Measurements from ENCODE around the gene MFF.
A peak's percentile ranks its signal among the peaks of the same experiment; 100 is the strongest.

MFF gene

DNA sequence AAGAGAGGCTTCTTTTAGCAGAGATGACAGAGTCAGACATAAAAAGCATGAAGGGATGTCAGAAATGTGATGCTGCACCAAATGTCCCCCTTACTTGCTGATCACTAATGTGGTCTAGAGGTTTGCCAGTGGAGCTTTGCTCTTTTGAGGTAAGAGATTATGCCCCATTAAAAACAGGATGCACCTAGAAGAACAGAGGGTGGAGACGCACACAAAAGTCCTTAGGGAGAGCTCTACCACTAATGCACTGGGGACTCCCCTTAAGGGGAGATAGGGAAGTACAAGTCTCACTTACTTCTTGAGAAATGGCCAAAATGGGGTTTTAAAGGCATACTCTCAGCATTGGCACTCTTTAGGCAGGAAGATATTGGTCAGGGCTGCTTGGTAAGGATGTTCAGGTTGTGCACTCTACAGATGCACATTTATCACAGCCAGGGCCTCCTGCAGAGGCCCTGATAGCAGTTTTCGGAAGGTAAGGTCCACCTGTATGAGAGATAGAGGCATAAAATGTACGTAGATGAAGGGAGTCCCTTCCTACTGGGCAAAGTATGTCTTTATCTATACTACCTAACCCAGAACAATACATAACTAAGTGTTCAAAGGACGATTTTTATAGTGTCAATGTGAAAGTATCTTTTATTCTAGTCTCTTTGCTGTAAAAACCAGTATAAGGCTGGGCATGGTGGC is 79.7 kb downstream of the MFF start:
- DNase-seq (ENCODE audit: low spot score) (no peak), FAIRE-seq (no peak)

- FAIRE-seq (no peak), DNase-seq (ENCODE audit: low spot score) (peak; percentile 89)
These were observed 81.4 kb downstream of the MFF start for GRCh38 chr2:227406177-227407031.
